Measurements from ENCODE around the gene EHMT2.

DNA sequence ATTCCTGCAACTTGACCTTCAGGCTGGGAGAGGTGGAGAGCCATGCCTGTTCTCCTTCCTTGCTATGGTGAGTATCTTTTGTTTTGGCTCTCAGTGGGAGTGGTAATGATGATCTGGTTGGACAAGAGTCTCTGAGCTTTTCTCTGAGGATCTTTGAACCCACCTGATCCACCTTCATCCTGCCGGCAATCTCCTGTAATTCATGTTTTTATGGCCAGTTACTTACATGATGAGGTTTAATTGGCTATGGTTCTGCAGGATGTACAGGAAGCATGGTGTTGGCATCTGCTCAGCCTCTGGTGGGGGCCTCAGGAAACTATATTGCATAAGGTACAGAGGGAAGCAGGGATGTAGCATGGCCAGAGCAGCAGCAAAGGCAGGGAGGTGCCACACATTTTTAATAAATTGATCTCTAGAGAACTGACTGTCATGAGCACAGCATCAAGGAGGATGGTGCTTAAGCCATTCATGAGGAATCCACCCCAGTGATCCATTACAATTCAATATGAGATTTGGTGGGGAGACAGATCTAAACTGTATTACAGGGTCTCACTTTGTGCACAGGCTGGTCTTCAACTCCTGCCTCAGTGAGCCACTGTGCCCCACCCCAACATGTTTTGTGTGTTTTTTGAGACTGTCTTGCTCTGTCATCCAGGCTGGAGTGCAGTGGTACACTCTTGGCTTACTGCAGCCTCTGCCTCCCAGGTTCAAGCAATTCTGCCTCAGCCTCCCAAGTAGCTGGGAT lies 60.0 kb downstream of the EHMT2 start:
- TF ChIP-seq, protein P1, sequence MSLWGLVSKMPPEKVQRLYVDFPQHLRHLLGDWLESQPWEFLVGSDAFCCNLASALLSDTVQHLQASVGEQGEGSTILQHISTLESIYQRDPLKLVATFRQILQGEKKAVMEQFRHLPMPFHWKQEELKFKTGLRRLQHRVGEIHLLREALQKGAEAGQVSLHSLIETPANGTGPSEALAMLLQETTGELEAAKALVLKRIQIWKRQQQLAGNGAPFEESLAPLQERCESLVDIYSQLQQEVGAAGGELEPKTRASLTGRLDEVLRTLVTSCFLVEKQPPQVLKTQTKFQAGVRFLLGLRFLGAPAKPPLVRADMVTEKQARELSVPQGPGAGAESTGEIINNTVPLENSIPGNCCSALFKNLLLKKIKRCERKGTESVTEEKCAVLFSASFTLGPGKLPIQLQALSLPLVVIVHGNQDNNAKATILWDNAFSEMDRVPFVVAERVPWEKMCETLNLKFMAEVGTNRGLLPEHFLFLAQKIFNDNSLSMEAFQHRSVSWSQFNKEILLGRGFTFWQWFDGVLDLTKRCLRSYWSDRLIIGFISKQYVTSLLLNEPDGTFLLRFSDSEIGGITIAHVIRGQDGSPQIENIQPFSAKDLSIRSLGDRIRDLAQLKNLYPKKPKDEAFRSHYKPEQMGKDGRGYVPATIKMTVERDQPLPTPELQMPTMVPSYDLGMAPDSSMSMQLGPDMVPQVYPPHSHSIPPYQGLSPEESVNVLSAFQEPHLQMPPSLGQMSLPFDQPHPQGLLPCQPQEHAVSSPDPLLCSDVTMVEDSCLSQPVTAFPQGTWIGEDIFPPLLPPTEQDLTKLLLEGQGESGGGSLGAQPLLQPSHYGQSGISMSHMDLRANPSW (CRISPR knock-in tag; conservative IDR thresholded peaks at IDR 0.05; ENCODE audit: low read depth) = no peak
- TF ChIP-seq, protein P2, sequence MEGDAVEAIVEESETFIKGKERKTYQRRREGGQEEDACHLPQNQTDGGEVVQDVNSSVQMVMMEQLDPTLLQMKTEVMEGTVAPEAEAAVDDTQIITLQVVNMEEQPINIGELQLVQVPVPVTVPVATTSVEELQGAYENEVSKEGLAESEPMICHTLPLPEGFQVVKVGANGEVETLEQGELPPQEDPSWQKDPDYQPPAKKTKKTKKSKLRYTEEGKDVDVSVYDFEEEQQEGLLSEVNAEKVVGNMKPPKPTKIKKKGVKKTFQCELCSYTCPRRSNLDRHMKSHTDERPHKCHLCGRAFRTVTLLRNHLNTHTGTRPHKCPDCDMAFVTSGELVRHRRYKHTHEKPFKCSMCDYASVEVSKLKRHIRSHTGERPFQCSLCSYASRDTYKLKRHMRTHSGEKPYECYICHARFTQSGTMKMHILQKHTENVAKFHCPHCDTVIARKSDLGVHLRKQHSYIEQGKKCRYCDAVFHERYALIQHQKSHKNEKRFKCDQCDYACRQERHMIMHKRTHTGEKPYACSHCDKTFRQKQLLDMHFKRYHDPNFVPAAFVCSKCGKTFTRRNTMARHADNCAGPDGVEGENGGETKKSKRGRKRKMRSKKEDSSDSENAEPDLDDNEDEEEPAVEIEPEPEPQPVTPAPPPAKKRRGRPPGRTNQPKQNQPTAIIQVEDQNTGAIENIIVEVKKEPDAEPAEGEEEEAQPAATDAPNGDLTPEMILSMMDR (IDR thresholded peaks at IDR 0.05) = no peak
- TF ChIP-seq, protein P3, sequence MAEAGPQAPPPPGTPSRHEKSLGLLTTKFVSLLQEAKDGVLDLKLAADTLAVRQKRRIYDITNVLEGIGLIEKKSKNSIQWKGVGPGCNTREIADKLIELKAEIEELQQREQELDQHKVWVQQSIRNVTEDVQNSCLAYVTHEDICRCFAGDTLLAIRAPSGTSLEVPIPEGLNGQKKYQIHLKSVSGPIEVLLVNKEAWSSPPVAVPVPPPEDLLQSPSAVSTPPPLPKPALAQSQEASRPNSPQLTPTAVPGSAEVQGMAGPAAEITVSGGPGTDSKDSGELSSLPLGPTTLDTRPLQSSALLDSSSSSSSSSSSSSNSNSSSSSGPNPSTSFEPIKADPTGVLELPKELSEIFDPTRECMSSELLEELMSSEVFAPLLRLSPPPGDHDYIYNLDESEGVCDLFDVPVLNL (CRISPR knock-in tag; IDR thresholded peaks at IDR 0.05; ENCODE audit: borderline replicate concordance, low read depth) = no peak

All from WTC11 (cell line).